DMS153 (cell line): ENCODE results near the gene PLA2G4D.

Source experiments
- DNase-seq: peaks from one replicate; lab custom pipeline; 2025; lab: John Stamatoyannopoulos, UW

The PLA2G4D gene

DNA sequence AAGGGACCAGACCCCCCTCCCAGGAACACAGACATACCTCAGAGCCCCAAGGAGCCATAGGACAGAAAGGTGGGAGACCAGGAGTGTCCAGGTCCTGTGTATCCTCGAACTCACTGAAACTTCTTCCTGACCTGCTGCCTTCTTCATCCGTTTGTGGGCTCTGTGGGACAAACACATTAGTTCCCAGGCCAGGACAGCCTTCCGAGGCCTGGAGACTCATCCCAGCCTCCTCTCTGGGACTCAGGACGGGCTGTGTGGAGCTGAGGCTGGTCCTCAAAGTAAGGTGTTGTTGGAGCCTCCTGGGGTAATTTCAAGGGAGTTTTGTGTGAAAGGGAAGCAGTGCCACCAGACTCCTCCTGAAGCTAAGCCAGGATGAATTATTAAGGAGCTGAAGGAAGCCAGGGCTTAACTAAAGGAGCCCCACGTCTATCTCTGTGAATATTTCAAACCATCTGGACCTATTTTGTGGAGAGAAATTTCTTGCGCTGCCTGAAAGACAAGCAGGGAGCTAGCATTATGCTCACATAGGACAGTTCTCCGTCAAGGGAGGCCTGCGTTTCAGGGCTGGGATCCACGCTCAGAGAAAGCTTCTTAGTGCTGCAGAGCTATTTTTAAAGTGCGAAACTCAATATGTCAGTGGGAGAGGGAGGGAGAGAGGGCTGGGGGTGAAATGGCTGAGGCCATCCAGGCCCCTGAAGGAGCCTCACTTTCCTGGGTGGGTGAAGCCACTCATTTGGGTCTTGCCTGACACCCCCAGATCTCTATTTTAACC, 43.7 kb downstream of the PLA2G4D start:
- DNase-seq: no peak

DNA sequence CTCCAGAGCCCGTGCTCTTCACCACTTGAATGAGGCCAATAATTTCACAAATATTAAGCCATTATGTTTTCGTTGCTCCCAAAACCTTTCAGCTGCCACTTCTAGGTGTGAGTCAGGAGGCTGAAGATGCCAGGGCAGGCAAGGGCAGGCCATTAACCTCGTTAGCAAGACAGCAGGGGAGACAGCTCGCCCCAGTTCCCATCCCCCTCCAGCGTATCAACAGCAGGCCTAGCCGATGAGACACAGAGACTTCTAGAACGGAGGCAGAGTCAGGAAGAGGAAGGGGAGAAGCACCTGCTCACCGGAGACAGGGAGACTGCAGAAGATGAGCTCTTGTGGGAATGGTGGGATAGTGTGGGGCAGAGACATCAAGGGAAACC, 45.6 kb downstream of the PLA2G4D start:
- no peak for DNase-seq

DNA sequence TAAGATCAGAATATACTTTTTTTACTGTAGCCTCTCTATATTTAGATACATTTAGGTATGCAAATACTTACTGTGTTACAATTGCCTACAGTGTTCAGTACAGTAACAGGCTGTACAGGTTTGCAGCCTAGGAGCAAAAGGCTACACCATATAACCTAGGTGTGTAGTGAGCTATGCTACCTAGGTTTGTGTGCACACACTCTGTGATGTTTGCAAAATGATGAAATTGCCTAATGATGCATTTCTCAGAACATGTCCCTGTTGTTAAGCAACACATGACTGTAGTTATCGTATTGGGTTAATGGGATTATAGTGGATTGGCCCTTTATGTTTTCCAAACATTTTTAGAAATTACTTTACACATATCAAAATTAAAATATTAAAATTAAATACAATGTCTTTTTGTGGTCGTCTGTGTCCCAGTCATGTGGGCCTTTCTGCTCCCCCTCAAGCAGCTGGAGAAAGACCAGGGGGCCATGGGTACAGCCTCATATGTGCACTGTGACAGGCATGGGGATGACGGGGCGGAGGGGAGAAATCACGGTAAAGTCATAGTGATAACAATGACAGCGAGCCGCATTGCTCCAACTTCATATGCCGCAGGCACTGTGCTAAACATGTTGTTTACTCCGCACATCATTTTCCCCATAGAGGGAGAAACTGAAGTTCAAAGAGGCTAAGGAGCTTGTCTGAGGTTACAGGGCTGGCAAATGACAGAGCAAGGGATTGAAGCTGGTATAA, 46.1 kb downstream of the PLA2G4D start:
- no peak for DNase-seq

DNA sequence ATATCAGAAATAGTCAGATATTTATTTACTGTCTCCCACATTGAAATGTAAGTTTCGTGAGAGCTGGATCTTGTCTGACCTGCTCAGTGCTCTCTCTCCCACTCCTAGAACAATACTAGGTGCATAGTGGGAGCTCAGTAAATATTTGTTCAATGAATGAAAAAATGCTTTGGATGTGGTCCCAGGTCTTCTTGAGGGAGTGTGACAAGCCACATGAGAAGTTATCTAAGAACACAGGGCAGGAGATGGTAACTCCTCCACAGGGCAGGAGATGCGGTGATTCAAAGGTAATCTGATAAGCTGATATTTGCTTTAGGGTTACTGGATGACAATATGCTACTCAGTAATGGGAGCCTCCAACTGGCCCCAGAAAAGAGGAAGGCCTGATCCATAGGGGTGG, 47.8 kb downstream of the PLA2G4D start:
- no peak for DNase-seq

DNA sequence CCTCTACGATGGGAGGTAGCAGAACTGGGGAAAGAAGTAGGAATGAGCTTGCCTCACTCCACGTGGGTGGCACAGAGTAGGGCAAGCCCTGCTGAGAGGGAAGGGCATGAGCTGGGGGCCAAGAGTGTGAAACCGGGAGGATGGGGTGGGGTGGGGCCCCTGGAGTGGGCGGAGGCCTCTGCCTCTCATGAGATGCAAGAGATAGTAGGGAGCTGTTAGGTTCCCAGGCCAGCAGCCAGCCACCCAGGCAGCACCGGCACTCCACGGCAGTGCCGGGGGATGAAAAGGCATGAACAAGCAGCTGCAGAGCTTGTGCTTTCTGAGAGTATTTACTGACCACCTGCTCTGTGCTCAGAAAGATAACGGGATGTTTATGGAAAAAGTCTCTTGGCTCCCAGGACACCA, 49.1 kb downstream of the PLA2G4D start:
- DNase-seq: no peak

DNA sequence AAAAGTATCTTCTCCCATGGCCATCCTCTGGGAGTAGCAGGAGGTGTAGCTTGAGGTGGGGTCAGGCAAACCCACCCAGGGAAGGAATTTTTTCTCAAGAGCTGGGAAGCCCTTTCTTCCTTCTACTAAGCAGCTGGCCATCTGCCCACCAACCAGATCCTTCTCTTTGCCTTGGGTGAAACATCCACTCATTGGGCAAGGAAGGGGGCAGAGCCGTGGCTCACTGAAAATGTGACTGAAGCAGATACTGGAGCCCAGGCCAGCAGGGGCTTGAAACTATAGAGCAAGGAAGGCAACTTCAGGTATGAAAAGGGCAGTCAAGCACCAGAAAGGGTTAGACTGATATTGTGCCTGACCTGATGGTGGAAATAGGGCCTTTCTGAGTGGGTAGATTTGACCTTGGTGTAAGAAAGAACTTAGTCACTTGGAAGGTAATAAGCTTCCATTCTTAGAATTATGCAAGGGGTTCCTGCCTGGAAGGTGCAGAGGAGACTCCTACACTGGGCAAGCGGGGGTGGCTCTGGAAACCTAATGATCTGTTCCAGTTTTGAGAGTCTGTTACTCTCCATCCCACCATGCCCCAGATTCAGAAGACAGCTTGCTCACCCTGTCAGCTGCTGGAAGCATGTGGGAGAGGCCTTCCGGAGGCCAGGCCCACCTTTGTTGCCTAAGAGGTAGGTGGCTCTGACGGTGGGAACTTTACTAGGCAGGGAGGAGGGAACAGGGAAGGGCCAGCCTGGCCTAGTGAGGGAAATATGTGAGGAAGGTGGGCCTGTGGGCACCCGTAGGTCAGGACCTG, 51.6 kb downstream of the PLA2G4D start:
- no peak for DNase-seq

DNA sequence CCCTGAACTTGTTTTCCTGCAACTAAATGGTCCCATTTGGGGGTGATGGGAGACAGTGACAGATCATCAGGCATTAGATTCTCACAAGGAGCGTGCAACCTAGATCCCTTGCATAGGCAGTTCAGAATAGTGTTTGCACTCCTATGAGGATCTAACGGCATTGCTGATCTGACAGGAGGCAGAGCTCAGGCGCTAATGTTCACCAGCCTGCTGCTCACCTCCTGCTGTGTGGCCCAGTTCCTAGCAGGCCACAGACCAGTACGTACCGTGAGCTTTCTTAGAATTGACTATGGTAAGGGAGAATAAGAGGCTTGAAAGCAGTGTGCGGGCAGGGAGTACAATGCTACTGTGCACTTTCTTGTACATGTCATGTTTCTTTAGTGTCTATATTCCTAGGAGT, 56.0 kb downstream of the PLA2G4D start:
- no peak for DNase-seq

DNA sequence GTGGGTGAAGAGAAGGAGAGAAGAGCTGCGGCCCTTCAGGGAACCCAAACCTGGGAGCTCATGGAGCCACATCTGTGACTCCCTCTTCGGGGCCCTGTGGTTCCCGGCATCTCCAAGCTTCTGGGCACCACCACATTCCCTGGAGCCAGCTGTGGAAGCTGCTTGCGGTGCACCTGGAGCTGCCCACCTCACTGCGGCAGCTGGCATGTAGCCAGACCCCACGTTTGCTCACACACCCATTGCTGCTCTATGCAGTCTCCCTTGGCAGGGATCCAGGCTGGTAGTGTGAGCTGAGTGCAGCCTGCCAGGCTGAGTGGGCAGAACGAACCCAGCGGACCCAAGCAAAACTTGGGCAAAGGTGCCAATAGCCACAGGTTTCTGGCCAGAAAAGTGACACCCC, 56.7 kb downstream of the PLA2G4D start:
- DNase-seq: no peak

DNA sequence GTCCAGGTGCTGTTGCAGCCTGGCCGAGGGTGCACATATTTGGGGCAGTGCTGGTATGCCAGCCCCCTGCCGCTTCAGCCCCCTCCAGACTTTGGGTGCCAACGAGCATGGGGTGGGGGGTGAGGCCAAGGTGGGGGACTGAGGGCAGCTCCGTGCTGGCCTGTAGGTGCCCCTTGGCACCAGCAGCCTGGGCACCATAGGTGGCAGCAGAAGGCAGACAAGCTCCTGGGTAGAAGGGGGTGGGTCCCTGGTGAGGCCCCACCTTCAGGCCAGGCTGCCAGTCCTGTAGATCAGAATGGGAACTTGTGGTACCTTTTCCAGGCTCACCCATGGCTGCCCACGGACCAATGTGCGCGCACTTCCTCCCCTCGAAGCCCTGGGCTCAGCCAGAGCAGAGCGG, 57.4 kb downstream of the PLA2G4D start:
- DNase-seq: no peak

DNA sequence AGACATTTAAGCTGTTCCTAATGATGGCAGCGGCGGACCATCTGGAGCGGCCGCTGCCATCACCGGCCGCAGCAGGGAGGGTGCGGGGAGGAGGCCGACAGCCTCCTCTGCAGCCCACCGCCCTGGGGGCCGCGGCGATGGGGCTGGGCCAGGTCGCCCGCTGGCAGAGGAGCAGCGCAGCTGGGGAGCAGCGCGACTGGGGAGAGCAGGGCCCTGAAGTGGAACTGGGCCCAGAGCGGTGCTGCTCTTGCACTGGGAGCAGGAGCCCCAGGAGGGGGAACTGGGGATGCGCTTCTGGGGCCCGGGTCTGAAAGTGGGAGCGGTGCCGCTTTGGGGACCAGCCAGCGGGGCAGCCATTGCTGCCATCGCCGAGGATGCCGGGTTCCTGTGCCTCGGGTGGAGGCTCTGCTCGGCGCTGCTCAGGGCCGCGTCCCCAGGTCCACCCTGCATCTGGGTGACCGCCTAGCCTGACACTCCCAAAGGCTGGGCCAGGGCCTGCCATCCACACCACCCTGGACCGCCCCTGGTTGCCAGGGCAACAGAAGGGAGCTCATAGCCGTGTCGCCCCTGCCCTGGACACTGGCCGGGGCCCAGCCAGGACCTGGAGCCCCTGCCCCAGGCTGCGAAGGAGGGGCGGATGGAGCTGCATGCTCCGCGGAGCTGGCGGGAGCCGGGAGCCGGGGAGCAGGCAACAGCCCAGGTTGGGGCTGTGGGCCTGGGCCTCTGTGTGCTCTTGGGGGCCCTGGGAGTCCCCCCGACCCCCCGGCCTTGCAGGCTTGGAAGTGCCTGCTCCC, 58.1 kb downstream of the PLA2G4D start:
- DNase-seq: no peak

DNA sequence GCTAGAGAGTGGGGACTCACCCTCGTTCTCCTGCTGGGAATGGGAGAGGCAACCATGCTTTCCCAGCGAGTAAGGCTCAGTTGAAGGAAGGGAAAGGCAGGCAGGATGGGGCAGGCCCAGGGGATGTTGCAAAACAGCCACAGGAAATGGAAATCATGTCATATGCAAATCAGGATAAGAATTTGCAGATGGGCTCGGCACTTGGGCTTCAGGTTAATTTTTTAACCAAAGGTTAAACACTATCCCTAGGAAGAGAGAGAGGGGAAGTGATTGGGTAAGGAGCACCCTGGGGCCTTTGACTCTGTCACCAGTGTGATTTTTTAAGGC, 59.0 kb downstream of the PLA2G4D start:
- DNase-seq: no peak

DNA sequence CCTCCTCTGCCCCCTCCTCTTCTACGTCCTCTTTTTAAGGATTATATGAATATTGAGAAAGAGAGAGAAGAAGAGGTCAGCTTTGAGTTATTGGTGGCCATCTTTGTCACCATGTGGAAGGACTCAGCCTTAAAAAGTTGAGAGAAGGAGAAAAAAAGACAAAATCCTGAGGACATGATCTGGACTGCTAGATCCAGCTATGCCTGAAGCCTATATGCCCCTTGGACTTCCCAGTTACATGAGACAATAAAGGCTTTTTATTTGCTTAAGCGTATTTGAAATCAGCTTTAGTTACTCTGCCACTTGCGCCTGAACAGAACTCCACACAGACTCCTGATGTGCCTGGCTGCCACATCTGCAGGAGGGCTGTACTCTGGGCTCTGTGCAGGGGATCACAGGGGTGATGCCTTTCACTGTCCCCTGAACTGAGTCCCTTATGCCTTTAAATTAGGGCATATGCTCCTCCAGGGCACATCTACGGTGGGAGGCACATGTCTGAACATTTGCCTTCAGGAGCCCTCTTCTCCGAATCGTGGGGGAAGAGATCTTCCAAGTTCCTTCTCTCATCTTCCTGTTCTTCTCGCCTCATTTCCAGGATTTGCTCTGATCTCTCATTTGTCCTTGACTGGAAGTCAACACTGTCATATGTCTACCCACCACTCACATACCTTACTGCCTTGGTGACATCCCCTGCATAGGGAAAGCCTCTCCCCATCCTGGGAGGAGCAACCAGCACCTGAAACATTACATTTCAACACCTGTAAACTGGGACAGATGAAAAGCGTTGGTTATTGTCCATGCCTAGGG, 59.5 kb downstream of the PLA2G4D start:
- no peak for DNase-seq

DNA sequence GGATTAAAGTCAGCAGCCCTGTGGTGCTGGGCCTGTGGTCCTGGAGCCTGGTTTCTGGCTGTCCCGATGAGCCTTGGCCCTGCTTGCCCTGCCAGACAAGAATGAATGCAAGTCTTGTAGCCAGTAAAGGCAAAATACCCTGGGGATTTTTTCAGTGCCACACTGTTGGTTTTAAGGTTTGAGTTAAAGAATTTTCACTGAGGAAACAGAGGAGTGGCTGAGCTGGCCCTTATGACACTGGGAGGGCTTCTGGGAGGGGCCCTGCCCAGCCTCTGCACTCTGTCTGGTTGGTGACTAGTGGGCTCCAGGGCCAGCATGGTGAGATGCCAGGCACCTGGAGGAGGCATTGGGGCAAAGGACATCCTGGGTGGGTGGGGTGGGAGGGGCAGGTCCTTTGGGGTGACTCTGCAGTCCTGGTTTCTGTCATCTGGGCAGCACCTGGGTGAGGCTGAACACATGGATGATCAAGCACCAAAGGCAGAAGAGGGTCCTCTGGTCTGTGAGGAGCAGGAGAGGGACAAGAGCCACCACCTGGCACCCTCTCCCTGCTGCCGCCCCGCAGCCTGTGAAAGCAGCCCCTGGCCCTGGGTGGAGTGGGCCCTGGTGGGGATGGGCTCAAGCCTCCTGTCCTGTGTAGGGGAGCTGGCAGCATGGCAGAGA, 61.0 kb downstream of the PLA2G4D start:
- no peak for DNase-seq

DNA sequence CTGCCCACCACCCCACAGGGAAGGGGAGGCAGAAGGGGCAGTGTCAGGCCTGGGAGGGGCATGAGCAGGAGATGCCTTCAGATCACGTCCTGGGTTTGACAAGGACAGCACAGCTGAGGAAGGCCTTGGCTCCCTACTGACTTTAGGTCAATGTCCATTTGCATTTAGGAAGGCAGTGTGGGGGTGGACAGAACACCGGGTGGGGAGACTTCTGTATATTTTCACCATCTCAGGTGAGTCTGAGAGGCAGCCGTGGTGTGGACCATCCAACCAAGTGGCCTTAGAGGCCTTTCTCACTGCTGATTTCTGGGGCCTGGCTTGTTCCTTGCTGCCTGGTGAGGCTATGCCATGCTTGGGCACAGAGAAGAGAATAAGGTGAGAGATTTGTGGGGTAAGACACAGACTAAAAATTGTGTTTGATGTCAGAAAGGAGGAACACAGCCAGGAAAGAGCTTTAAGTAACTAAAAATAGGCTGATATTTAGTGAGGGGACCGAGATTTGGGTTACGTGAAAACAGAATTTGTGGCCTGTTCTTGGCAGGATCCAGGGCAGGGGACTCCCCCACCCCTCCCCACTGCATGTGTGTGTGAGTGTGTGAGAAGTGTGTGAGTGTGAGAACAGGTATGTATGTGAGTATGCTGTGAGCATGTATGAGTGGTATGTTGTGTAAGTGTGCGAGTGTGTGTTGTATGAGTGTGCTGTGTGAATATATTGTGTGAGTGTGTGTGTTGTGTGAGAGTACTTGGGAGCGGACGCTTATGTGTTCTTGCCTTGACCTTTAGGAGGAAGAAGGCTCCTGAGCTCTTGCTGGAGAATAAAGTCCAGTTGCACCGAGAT, 61.8 kb downstream of the PLA2G4D start:
- DNase-seq: no peak

DNA sequence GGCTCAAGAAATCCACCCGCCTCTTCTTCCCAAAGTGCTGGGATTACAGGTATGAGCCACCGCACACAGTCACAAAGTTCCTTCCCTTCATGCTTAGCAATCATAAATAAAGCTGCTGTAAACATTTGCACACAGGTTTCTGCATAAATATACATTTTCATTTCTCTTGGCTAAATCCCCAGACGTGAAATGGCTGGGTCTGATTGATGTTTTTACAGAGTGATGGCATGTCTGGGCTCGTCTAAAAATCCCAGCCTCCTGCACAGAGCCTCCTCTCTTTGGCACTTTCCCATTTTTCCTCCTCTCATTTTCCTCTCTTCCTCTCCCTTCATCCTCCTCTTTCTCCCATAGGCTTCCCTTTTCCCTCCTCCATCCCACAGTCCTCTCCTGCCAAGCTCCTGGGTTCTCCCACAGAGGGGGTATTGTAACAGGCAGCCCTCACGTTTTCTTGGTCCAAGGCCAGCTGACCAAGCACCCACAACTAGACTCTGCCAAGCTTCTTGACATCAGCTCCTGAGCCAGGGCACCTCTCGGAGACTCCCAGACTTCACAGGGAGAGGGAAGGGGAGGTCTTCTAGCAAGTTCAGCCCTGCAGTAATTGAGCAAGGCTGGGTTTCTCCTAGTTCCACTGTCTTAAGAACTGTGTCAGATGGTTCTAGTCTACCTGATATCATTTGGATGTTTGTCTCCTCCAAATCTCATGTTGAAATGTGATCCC, 63.0 kb downstream of the PLA2G4D start:
- DNase-seq: no peak

DNA sequence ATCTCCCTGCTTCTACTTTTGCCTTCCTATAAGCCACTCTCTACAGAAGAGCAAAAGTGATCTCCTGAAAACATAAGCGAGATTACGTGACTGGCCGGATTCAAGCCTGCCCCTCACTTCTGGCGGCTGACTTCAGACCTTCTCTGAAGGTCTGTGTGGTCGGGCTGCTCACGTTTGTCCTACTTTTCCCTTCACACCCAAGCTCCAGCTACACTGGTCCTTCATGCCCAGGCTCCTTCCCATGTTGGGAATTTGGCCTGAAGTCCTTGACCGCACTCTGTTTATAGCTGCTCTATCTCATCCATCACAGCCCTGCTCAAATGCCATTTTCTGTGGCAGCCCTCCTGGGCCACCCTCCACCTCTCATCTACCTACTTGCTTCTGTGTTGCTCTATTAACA, 66.8 kb downstream of the PLA2G4D start:
- DNase-seq: no peak

DNA sequence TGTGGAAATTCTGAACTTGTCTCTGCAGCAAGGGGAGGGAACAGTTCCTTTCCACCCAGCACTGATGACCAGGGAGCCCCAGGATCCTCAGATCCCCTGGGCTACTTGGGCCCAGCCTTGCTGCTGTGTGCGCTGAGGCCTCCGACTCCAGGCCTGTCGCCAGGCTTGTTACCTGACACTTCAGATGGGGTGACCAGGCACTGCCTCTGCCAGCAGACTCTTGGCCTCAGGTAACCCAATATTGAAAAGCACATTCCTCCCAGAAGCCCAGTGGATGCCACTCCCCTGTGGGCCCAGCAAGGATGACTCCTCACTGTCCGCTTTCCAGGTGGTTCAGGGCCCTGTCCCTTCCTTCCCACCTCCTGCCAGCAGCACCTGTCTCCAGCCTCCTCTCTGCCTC, 70.1 kb downstream of the PLA2G4D start:
- no peak for DNase-seq

DNA sequence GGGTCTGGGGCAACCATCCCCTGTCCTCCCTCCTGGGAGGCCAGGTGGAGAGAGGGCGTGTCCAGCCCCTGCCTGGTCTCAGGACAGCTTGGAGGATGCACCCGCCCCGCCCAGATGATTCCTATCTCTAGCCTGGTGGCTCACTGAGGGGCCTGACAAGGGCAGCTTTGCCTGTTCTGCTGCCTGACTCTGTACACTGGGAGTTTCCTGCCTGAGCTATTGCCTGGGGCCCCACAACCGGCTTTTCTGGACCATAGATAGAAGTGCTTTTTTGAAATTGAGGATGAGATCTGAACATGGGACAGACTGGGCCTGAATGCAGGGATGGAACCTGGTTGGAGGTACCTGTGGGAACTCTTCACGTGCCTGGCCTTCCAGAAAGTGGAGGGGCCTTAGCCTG, 72.8 kb downstream of the PLA2G4D start:
- no peak for DNase-seq

DNA sequence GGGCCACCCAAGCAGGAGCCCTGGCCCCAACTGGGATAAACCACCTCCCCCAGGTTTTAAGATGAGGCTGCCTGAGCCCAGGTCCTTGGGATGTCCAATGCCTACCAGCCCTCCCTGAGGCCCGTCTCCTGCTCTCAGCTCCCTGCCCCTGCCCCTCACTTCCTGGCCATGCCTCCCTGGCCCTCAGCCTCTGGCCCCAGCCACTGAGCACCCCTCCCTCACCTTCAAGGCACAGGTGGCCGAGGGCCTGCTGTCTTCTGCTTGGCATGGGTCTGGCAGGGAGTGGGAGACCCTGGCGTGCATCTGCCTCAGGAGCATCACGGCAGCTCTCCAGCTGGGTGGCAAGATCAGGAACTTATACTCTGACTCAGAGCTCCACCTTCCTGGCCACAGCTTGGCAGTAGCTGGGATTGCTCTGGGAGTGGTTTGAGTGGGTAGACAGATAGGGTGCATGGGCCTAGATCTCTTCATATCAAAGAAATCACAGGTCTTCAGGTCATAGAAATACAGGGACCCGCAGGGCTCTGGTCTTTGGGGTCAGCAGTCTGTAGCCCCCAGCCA, 73.6 kb downstream of the PLA2G4D start, which contains the start of gene PLA2G4E:
Gene PLA2G4E (minus strand): TSS at position 330 of the 561 bp plus-strand sequence. CDS start 12 bp downstream, at position 318.
- no peak for DNase-seq
